Measurements from ENCODE around the gene SNX21.

GRCh38 chr20:45818239-45818638 is 15.4 kb upstream of the SNX21 start:
- TF ChIP-seq, protein P1, sequence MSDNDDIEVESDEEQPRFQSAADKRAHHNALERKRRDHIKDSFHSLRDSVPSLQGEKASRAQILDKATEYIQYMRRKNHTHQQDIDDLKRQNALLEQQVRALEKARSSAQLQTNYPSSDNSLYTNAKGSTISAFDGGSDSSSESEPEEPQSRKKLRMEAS (IDR thresholded peaks at IDR 0.05) = no peak
- TF ChIP-seq KDM1A (IDR thresholded peaks at IDR 0.05; ENCODE audit: low read depth) (no peak), TP53 (CRISPR knock-in tag; IDR thresholded peaks at IDR 0.05) (no peak), FOXS1 (CRISPR knock-in tag; IDR thresholded peaks at IDR 0.05) (no peak), ESRRA (IDR thresholded peaks at IDR 0.05; ENCODE audit: borderline replicate concordance, low read length) (no peak), BHLHE40 (IDR thresholded peaks at IDR 0.05; ENCODE audit: low read depth, low read length) (no peak), MYC (IDR thresholded peaks at IDR 0.05; ENCODE audit: borderline replicate concordance, low read length) (no peak), POLR2A (IDR thresholded peaks at IDR 0.05; ENCODE audit: low read length) (no peak), USF2 (IDR thresholded peaks at IDR 0.05) (no peak)
- TF ChIP-seq, protein P2, sequence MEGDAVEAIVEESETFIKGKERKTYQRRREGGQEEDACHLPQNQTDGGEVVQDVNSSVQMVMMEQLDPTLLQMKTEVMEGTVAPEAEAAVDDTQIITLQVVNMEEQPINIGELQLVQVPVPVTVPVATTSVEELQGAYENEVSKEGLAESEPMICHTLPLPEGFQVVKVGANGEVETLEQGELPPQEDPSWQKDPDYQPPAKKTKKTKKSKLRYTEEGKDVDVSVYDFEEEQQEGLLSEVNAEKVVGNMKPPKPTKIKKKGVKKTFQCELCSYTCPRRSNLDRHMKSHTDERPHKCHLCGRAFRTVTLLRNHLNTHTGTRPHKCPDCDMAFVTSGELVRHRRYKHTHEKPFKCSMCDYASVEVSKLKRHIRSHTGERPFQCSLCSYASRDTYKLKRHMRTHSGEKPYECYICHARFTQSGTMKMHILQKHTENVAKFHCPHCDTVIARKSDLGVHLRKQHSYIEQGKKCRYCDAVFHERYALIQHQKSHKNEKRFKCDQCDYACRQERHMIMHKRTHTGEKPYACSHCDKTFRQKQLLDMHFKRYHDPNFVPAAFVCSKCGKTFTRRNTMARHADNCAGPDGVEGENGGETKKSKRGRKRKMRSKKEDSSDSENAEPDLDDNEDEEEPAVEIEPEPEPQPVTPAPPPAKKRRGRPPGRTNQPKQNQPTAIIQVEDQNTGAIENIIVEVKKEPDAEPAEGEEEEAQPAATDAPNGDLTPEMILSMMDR (IDR thresholded peaks at IDR 0.05) = no peak
- TF ChIP-seq, protein P3, sequence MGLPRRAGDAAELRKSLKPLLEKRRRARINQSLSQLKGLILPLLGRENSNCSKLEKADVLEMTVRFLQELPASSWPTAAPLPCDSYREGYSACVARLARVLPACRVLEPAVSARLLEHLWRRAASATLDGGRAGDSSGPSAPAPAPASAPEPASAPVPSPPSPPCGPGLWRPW (IDR thresholded peaks at IDR 0.05) = no peak
- TF ChIP-seq, protein P4, sequence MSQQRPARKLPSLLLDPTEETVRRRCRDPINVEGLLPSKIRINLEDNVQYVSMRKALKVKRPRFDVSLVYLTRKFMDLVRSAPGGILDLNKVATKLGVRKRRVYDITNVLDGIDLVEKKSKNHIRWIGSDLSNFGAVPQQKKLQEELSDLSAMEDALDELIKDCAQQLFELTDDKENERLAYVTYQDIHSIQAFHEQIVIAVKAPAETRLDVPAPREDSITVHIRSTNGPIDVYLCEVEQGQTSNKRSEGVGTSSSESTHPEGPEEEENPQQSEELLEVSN (IDR thresholded peaks at IDR 0.05; ENCODE audit: borderline replicate concordance, low read depth) = no peak

Data from A549 (cell line).